Spleen (tissue), 11 donors: ENCODE data around the gene KIAA1328. TPM values are rescaled to one million over a fixed set of nuclear protein-coding genes. Genes with fewer than 3 reads are reported as not detected.
A peak's percentile ranks its signal among the peaks of the same experiment; 100 is the strongest.

ENCODE experiments used
- DNase-seq: peaks from one replicate; pipeline ENCODE4 v3.0.0-alpha.2; 2020
- H3K27ac ChIP-seq, 8 donors: fragments of 200-600 bp; sonication (generic) in 7 of 8; 1 replicate in 4 of 8; 2 replicates in 4 of 8; pipeline versions ENCODE4 v1.5.0 to v1.8.0; 2016 to 2021; ENCODE audit warnings: inconsistent platforms in 4 of 8, mild to moderate bottlenecking in 4 of 8, moderate library complexity in 1 of 8
- H3K27me3 ChIP-seq, 7 donors: fragments of 200-600 bp; sonication (generic) in 6 of 7; replicated peaks in 1 of 7; 1 replicate in 4 of 7; 2 replicates in 3 of 7; pipeline versions ENCODE4 v1.5.0 to v1.8.0; 2016 to 2021; ENCODE audit warnings: inconsistent platforms in 3 of 7, mild to moderate bottlenecking in 1 of 7
- H3K36me3 ChIP-seq, 6 donors: fragments of 200-600 bp; sonication (generic) in 5 of 6; 1 replicate in 4 of 6; 2 replicates in 2 of 6; pipeline versions ENCODE4 v1.5.0 to v1.8.0; 2016 to 2021; ENCODE audit warnings: inconsistent platforms in 2 of 6
- H3K4me1 ChIP-seq, 6 donors: fragments of 200-600 bp; sonication (generic) in 5 of 6; 1 replicate in 3 of 6; 2 replicates in 3 of 6; pipeline versions ENCODE4 v1.5.0 to v1.8.0; 2016 to 2021; ENCODE audit warnings: inconsistent platforms in 3 of 6
- H3K4me3 ChIP-seq, 8 donors: fragments of 200-600 bp; sonication (generic) in 7 of 8; 1 replicate in 4 of 8; 2 replicates in 4 of 8; pipeline versions ENCODE4 v1.5.0 to v1.8.0; 2016 to 2021; ENCODE audit warnings: inconsistent platforms in 4 of 8, mild to moderate bottlenecking in 4 of 8, moderate library complexity in 2 of 8
- H3K9me3 ChIP-seq, 8 donors: fragments of 200-600 bp; sonication (generic) in 7 of 8; 1 replicate in 4 of 8; 2 replicates in 4 of 8; pipeline versions ENCODE4 v1.5.0 to v1.8.0; 2016 to 2021; ENCODE audit warnings: inconsistent platforms in 4 of 8
- CTCF ChIP-seq, 11 experiments: fragments of 200-600 bp in 7 of 11; fragments of 450-650 bp in 4 of 11; sonication (generic) in 4 of 11; IDR thresholded peaks in 8 of 11; conservative IDR thresholded peaks in 3 of 11; 1 replicate in 7 of 11; 2 replicates in 4 of 11; pipeline versions ENCODE4 v1.4.0 to v1.8.0; 2016 to 2021; ENCODE audit warnings: antibody characterized with exemption in 11 of 11, inconsistent platforms in 4 of 11, mild to moderate bottlenecking in 1 of 11
- POLR2A ChIP-seq, 3 donors: fragments of 450-650 bp; IDR thresholded peaks; one replicate each; pipeline ENCODE4 v1.5.1; 2017; ENCODE audit warnings: antibody characterized with exemption in 3 of 3, mild to moderate bottlenecking in 1 of 3
- POLR2AphosphoS5 ChIP-seq, 3 donors: sonication (generic); formaldehyde crosslinking; IDR thresholded peaks; one replicate each; pipeline ENCODE4 v1.5.1; 2017; ENCODE audit warnings: antibody characterized with exemption in 3 of 3
- WGBS, 5 donors: extraction: QIAGEN DNeasy Blood & Tissue Kit in 3 of 5; methylation state at CpG; one replicate each; pipeline versions ENCODE4 v1.1.5 to v1.1.7; 2013 to 2018; 5-methylcytosine and 5-hydroxymethylcytosine counted together
- intact Hi-C: fragments of 100-400 bp; cut with DNase I; formaldehyde crosslinking; loops from one replicate; pipeline ENCODE4 v1.15.0; 2023; ENCODE audit warnings: low total_unique reads
- polyA plus RNA-seq, 3 donors: library from polyadenylated mRNA; stranded (reverse); fragments of 200-250 nt; gene quantifications; one replicate each; pipeline ENCODE4 v1.2.1, GENCODE V29; 2013
- total RNA-seq, 7 donors: library from RNA; depleted of rRNA in 3 of 7; stranded (reverse); fragments of >200 nt in 3 of 7; fragmentation: NEBNext Ultra II Directional in 4 of 7; extraction: Animal tissue kit (Norgen Biotek cat#: 25700) in 4 of 7; gene quantifications; one replicate each; pipeline versions ENCODE4 v1.1.0 to v1.2.1, GENCODE V29; 2016 to 2021
- donor health status: healthy with polysubstance abuse.
- donor health status: DM: no; HTN: no; CAD: no; lungs with moderate emphysema.
- donor health status: DM: no; HTN: no; CAD: no.
- donor health status: Bipolar disorder and iron deficiency.
- donor health status: healthy.
- donor health status: DM: no; HTN: no; CAD: no.
- donor health status: DM: yes; HTN: yes; CAD: no.

KIAA1328 gene
- total and polyA plus RNA-seq, 10 donors: 1.9 to 27.1 (median 14.9) TPM

GRCh38 chr18:37242091-37242490 lies 413.2 kb downstream of the KIAA1328 start:
- Histone ChIP-seq H3K36me3 (no peaks in the 10 kb centered on the region), H3K9me3 (no peaks in the 10 kb centered on the region), H3K27me3 (peaks cover 0 to 47% (median 7%) of the 10 kb centered on the region in 7 donors), H3K4me3 (no peak overlapping the region), H3K27ac (no peak overlapping the region), H3K4me1 (peaks cover 0 to 5% (median 0%) of the 10 kb centered on the region in 6 donors)
- WGBS, 5 donors: 58 to 76% (median 62%) methylated on average over 4 to 6 of the region's 6 CpGs
- intact Hi-C loops: no loop called here
- TF ChIP-seq CTCF (IDR thresholded peaks at IDR 0.05 in 8 of 11, conservative IDR thresholded peaks at IDR 0.05 in 3 of 11) (no peak), POLR2AphosphoS5 (IDR thresholded peaks at IDR 0.05) (no peak), POLR2A (IDR thresholded peaks at IDR 0.05) (no peak)
- DNase-seq: peak; percentile 49

GRCh38 chr18:37242826-37243560 lies 414.1 kb downstream of the KIAA1328 start:
- no peak overlapping the region for H3K4me3 ChIP-seq
- H3K27me3 ChIP-seq: peaks cover 0 to 47% (median 7%) of the 10 kb centered on the region in 7 donors
- peaks cover 0 to 5% (median 0%) of the 10 kb centered on the region in 6 donors for H3K4me1 ChIP-seq
- TF ChIP-seq POLR2AphosphoS5 (IDR thresholded peaks at IDR 0.05) (no peak), POLR2A (IDR thresholded peaks at IDR 0.05) (no peak)
- 66 to 90% (median 75%) methylated on average over 4 of the region's 4 CpGs for WGBS, 5 donors
- no peak overlapping the region for H3K27ac ChIP-seq
- DNase-seq: no peak
- H3K9me3 ChIP-seq: no peaks in the 10 kb centered on the region
- H3K36me3 ChIP-seq: no peaks in the 10 kb centered on the region
- intact Hi-C loops: no loop called here

GRCh38 chr18:37243741-37244140 lies 414.8 kb downstream of the KIAA1328 start:
- Histone ChIP-seq H3K9me3 (no peaks in the 10 kb centered on the region), H3K27me3 (peaks cover 0 to 48% (median 7%) of the 10 kb centered on the region in 7 donors), H3K36me3 (no peaks in the 10 kb centered on the region), H3K4me1 (peaks cover 0 to 5% (median 0%) of the 10 kb centered on the region in 6 donors), H3K4me3 (no peak overlapping the region), H3K27ac (no peak overlapping the region)
- intact Hi-C loops: no loop called here
- TF ChIP-seq POLR2A (IDR thresholded peaks at IDR 0.05) (no peak), CTCF (IDR thresholded peaks at IDR 0.05 in 8 of 11, conservative IDR thresholded peaks at IDR 0.05 in 3 of 11) (no peak), POLR2AphosphoS5 (IDR thresholded peaks at IDR 0.05) (no peak)
- WGBS, 5 donors: 5 to 20% (median 10%) methylated on average over 23 to 36 of the region's 36 CpGs
- DNase-seq: peak; percentile 64

GRCh38 chr18:37244618-37245017 lies 415.7 kb downstream of the KIAA1328 start:
- no peak for TF ChIP-seq CTCF (IDR thresholded peaks at IDR 0.05 in 8 of 11, conservative IDR thresholded peaks at IDR 0.05 in 3 of 11)
- TF ChIP-seq POLR2A (IDR thresholded peaks at IDR 0.05): no peak
- WGBS, 5 donors: 88 to 95% (median 91%) methylated on average over 13 of the region's 13 CpGs
- no peak for DNase-seq
- Histone ChIP-seq H3K27me3 (peaks cover 0 to 57% (median 7%) of the 10 kb centered on the region in 7 donors), H3K9me3 (no peaks in the 10 kb centered on the region), H3K4me3 (no peak overlapping the region), H3K4me1 (peaks cover 0 to 5% (median 0%) of the 10 kb centered on the region in 6 donors), H3K27ac (no peak overlapping the region), H3K36me3 (no peaks in the 10 kb centered on the region)
- intact Hi-C loops: no loop called here
